ENCODE data around the gene TEP1. TPM values are rescaled to one million over a fixed set of nuclear protein-coding genes. Genes with fewer than 3 reads are reported as not detected.
"Not testable (repeated sequence)": the region's sequence is repeated elsewhere in the genome, so short reads cannot be mapped to it uniquely, and the experiment has no call there.

Gene TEP1
- polyA plus RNA-seq (ENCODE audit: insufficient read depth in 1 of 5, insufficient read length in 5 of 5, low replicate concordance in 1 of 5): 10 to 100 TPM; 19.1 to 22.6 (median 20.8) TPM
- long read RNA-seq, donor 1, partial matches to known transcripts: 345 of 406 reads
- long read RNA-seq, donor 1, other reads (novel, unspliced or antisense): 60 of 406 reads
- long read RNA-seq, donor 2, partial matches to known transcripts: 0 of 1 reads
- long read RNA-seq, donor 2, other reads (novel, unspliced or antisense): 0 of 1 reads
- long read RNA-seq, donor 3: 0 reads
- long read RNA-seq, donor 4, partial matches to known transcripts: 90 of 260 reads
- long read RNA-seq, donor 4, other reads (novel, unspliced or antisense): 169 of 260 reads
- long read RNA-seq, donor 5: 0 reads
- long read RNA-seq, donor 6: 0 reads
- long read RNA-seq, donor 7: 0 reads
- long read RNA-seq, donor 8: 0 reads

DNA sequence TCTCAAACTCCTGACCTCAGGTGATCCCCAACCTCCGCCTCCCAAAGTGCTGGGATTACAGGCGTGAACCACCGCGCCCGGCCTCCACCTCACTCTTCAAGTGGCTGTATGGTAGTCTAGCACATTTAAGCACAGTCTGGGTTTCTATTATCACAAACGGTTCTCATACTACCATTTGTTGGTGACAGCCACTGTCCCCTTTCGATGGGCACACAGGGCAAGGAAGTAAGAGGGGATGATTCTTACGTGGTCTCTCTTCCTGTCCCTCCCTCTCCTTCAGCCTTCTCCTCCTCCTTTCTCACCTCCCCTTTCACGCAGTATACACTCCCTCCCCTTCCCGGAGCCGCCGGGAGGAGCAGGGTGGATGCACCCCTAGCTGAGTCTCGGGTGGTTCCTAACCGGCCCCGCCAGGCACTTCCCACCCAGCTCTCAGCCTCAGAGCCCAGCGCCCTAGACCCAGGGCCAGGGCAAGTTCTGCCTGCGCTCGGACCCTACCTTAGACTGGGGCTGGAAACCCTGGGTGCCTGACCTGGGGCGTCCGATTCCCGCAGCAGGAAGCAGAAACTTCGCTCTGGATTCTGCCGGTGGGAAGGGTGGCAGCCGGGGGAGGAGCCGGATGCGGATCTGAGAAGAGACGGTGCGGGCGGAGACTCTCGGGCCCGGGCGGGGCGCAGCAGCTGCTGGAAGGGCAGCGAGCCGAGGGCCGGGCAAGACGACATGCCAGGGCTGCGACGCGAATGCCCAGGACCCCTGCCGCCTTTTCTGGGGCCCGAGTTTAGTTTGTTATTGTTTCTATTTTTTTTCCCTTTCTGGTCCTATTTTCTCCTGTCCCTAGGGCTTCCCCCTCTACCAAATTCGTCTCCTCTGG, at the start of gene TEP1:
TEP1 (minus strand) TSS at position 626 of the 868 bp plus-strand sequence. CDS start 5,062 bp downstream, outside the sequence.
- peak; percentile 82 to 83 for DNase-seq

DNA sequence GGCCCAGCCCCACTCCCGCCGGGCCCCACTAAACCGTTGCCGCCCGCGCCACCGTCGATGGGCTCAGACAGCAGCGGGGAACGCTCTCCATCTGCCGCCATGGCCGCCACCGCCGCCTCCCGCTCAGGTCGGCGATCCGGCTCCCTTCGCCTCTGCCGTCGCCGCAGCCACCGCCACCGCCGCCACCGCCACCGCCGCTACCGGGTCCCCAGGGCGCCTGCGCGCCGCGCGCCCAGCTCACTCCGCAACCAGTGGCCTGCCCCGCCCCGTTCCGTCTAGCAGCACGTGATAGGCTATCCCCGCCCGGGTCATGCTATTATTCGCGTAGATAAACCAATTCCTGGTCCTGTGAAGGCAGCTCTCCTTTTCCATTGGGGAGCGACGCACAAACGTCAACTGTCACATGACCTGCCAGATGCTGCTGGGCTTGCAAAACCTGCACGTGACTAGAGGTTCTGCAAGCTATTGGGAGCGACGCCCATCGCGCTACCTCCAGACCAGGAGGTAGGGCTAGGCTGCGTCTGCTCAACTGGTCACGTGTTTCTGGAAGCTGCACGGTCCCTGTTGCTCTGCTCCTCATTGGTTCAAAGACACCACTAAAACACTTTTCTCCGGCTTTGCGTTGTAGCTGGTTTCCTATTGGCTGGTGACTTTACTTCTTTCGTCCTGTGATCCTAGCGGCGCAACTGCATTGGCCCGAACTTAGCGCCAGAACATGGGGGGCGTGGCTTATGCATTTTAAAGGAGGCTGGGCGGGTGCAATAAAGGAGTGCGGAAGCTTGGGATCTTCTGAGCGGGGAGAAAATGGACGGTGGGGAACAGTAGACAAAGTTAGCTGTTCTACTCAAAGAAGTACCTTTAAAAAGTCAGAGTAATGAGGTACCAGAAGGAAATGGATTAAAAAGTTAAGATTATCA, 48.2 kb upstream of the TEP1 start, which contains the start of gene PIP4P1:
PIP4P1 (minus strand) TSS at position 210 of the 917 bp plus-strand sequence; CDS start at position 101, 109 bp downstream.
- peak; percentile 98 to 99 for DNase-seq

DNA sequence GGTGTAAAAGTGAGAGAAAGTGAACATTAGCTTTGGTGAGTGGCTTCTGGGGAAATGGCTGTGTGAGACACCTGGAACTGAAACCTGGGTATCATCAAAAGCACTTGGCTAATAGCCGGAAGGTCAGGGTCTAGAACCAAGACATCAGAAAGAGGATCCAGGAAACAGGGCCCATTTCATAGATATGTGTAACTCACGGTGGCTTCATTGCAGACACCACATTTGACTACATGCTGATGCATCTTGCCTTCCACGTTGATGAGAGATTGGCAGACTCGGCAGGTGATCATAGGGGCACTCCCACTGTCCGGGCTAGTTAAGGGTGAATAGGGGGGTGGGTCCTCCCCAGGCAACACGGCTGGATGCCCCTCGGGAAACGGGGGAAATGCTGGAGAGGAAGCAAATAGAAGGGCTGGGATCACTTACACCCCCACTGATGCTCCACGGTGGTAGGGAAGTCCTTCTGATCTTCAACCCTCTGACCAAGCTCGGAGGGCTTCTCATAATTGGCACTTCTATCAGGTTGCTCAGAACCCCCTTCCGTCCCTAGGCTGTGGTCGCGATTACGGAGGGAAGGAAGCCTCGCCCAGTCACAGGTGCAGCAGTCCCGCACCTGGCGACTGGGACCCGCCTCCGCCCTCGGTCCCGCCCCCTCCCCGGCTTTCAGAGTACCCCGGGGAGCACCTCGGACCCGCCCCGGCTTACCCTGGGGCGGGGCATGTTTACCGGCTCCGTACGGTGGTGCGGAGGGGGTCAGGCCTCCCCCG, 47.3 kb upstream of the TEP1 start:
- DNase-seq: no peak

DNA sequence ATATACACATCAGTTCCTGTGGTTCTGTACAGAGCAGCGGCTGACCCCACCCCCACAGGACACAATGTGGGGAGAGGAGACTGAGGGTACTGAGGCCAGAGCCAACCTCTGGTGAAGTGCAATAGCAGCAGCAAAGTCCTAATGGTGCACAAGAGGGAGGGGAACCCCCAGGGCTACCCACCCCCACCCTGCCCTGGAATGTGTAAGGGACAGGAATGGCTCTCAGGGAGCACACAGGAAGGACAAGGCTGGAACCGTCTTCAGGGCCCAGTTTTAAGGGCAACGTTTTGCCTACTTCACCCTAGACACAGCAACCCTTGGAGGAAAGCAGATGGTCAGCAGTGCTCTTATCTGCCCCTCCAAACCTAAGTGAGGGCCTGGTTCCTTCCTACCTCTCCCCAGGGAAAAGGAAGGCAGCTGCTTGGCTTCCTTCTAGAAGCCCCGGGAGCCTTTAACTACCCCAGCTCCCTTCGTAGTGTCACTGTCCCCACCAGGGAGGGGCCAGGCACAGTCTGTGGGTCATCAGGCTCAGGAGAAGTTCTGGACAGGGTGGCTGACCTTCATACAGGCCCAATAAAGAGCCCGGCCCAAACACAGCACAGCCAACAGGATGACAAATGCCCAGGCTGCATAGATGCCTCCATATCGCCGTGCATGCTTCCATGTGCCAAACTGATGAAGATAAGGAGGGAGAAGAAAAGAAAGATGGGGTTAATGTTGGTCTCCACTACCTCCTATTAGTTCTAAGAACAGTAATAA, 44.9 kb upstream of the TEP1 start:
- no peak for DNase-seq

DNA sequence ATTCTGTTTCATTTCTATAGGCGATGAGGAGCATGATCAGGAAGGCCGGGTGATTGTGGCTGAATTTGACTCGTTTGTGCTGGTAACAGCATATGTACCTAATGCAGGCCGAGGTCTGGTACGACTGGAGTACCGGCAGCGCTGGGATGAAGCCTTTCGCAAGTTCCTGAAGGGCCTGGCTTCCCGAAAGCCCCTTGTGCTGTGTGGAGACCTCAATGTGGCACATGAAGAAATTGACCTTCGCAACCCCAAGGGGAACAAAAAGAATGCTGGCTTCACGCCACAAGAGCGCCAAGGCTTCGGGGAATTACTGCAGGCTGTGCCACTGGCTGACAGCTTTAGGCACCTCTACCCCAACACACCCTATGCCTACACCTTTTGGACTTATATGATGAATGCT, 43.7 kb upstream of the TEP1 start:
- DNase-seq: no peak

DNA sequence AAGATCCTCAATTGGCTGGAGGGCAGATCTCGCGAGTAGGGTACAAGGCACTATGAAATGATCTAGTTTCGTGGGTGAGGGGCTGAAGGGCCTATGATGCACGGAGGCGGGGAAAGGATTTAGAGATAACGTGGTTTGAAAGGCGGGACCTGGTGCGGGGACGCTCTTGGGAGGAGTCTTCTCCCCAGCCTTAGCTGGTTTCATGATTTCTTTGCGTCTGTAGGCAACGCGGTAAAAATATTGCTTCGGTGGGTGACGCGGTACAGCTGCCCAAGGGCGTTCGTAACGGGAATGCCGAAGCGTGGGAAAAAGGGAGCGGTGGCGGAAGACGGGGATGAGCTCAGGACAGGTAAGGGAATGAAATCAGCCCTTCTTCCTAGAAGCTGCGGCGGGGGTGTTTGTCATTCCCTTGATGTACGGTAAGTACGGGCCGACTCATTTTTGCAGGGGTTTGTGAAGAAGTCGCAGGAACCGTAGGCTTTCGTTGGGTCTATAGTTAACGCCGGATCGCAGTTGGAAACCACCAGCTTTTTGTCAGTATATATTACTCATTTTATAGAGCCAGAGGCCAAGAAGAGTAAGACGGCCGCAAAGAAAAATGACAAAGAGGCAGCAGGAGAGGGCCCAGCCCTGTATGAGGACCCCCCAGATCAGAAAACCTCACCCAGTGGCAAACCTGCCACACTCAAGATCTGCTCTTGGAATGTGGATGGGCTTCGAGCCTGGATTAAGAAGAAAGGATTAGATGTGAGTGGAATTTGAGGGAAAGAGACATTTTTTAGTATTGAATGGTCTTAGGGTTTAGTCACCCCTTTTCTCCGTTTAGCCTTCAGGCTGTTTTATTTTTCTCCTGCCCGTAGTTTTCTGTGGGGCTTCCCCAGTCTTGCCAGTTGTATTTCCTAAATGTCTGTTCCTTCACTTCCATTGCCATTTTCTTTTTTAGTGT, 42.3 kb upstream of the TEP1 start:
- no peak for DNase-seq

DNA sequence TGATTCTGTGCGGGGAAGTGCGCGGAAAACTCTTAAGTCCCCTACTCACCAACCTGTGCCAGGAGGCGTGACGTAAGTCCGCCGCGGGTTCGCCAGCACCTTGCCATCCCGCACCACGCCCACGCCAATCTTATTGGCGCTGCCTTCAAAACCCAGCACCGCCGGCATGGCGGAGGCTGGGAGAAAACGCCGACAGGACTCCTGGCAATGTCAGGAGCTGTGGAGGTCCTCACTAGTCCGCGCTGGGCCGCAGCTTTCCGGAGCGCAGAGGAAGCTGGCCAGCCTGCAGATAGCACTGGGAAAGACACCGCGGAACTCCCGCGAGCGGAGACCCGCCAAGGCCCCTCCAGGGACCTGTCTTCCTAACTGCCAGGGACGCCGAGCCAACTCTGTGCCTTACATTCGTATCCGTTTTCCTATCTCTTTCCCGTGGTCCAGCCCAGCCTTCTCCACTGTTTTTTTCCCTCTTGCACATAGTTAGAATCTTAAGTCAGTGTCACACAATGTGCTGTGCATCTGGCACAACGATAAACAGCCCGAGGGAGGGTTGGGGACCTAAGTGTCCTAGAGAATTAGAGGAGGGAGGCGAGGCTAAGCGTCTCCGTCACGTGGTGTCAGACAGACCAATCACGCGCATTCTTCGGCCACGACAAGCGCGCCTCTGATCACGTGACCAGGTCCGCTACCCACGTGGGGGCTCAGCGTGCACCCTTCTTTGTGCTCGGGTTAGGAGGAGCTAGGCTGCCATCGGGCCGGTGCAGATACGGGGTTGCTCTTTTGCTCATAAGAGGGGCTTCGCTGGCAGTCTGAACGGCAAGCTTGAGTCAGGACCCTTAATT, 41.4 kb upstream of the TEP1 start, which contains the start of the genes APEX1 and OSGEP:
APEX1 (plus strand) TSS at position 711 of the 839 bp plus-strand sequence. CDS start 420 bp downstream, outside the sequence.
OSGEP (minus strand) TSS at position 297 of the 839 bp plus-strand sequence; CDS start at position 168, 129 bp downstream.
- peak; percentile 98 to 99 for DNase-seq

DNA sequence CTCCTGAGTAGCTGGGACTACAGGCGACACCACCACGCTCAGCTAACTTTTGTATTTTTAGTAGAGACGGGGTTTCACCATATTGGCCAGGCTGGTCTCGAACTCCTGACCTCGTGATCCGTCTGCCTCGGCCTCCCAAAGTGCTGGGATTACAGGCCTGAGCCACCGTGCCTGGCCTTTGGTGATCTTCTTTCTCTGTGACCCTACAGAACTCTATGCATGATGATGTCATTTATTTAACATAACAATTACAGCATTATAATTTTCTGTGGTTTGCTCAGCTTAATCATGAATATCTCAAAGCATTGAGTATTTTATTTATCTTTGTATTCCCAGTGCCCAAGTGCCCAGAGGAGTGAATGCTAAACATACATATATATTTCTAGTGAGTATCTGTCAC, 39.5 kb upstream of the TEP1 start:
- DNase-seq: not testable (repeated sequence)

DNA sequence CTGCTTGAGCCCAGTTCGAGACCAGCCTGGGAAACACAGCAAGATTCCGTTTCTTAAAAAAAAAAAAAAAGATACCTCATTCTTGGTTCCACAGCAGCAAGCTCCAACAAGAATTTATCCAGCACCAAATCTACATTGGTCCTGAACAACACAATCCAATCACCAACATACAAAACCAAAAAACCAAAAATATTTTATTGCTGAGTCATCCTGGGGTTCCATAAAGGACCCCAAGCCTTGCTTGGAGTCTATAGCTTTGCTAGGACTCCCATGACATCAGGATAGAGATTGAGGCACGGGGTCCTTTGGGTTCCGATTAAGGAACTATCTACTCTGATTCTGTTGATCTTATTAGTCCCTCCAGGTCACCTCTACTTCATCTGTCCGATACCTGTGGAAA, 33.6 kb upstream of the TEP1 start:
- no peak for DNase-seq

DNA sequence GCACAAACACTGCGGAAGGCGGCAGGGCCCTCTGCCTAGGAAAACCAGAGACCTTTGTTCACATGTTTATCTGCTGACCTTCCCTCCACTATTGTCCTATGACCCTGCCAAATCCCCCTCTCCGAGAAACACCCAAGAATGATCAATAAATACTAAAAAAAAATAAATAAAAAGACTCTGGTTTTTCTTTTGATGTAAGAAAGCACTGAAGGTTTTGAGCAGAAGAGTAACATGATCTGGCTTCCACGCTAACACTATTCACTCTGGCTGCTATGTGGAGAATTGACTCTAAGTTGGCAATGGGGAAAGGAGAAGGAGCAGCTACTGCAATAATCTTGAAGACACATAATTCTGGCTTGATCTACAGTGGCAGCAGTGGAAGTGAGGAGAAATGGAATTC, 30.3 kb upstream of the TEP1 start:
- not testable (repeated sequence) for DNase-seq

DNA sequence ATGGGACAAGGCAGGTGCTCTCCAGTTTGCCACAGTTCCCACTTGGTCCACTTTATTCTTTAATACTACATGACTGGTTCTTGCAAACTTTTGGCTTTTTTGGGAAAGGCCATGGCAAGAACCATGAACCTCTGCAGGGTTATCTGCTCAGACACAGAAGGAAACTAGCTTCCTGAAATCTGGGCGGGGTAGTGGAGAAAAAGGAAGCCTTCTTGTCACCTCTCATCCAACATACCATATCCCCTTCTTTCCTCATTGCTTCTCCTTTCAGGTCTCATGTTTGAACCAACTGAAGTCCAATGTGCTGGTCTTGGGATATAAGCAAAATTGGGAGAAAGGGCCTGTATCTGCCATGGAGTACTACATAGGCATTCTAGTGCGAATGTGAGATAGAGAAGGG, 28.2 kb upstream of the TEP1 start:
- DNase-seq: no peak

DNA sequence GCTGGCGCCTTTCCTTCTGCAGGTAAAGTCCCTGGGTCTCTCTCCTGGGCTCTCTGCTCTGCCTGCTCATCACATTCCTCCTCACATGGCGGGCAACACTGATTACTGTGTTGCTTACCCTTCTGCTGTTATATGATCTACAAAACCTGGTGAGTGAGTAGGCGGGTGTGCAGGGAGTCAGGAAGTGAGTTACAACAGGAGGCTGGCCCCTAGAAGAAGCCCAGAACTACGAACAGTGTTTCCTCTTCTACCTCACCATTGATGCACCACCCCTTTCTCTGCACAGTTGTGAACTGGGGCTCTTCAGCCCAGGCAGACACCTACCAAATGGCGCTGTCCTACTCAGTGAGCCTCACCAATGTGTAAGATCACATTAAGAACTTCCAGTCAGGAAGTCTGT, 27.6 kb upstream of the TEP1 start:
- no peak for DNase-seq

DNA sequence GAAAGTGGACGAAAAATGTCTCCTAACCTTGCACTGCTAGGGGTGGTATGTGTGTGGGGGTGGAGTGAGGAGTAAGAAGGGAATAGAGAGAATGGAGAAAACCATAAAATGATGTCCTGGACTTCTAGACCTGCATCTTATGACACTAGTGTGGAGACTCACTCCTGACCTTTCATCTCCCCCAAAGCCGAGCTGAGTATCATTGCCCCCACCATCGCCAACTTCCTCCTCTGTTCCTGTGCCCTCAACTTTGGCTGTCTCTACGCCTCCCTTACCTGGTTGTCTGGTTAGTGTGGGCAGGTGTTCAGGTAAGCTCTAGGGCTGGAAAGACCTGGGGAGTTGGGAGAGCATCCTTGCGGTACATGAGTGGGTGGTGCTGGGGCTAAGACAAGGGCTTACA, 27.2 kb upstream of the TEP1 start:
- no peak for DNase-seq

DNA sequence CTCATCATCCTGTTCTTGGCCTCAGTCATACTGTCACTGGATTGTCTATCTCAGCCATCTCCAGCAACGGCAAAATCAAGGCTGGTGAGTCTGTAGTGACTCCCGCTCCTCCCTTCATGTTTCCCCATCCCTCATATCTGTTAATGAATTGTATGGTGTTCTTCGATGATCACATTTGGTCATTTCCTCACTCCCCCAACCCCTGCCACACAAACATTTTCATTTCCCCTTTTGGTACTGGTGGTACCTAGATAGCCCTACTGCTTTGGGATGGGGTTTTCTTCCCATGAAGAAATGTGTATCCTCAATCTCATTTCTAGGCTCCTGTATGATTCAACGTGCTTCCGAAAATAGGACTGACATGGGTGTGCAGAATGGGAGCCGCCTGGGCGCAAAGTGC, 25.4 kb upstream of the TEP1 start:
- DNase-seq: no peak

DNA sequence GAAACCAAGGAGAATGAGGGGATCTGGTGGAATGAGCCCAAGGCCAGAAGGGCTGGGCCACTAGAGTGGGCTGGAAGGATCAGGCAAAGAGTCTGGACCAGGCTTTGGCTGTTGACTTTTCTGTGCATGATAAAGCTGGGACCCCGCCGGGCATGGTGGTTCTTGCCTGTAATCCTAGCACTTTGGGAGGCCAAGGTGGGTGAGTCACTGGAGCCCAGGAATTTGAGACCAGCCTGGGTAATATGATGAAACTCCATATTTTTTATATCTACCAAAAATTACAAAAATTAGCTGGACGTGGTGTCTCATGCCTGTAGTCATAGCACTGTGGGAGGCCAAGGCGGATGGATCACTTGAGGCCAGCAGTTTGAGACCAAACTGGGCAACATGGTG, 23.1 kb upstream of the TEP1 start:
- no peak for DNase-seq

DNA sequence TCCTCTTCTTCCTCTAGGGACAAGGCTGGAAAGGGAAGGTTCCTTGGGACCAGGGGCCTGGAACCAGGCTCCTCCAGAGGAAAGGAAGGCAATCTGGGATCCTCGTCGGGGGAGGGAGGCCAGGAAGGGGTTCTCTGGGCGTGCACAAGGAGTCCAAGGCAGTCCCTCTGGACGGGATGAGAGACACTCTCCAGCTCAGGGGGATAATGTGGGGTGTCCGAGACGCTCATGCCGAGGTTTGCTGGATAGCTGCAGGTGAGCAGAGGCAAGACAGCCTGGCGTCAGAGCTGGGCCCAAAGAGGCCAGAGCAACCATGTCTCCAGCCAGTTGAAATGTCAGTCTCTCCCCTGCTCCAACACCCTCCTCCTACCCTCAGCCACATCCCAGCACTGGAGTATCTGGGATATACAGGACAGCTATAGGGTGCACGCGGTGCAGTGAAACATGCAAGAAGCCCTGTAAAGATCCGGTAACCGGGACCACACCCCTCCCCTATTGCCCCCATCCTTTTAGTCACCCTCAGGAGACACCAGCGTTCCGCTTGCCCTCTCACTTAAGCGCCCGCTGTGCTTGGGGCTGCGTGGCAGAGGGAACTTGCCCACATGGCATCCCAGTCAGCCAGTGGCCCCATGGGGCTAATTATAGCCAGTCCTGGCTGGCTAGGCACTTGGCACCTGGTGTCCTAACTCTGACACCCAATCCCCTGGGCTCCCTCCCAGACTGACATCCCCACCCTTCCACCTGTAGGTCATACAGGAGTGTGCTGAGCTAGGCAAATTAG, 22.5 kb upstream of the TEP1 start, which contains the start of gene KLHL33:
KLHL33 (minus strand) TSS at position 585 of the 781 bp plus-strand sequence; CDS start at position 230, 355 bp downstream.
- DNase-seq: no peak
